ENCODE results near the gene TP53I11.

TP53I11 gene

DNA sequence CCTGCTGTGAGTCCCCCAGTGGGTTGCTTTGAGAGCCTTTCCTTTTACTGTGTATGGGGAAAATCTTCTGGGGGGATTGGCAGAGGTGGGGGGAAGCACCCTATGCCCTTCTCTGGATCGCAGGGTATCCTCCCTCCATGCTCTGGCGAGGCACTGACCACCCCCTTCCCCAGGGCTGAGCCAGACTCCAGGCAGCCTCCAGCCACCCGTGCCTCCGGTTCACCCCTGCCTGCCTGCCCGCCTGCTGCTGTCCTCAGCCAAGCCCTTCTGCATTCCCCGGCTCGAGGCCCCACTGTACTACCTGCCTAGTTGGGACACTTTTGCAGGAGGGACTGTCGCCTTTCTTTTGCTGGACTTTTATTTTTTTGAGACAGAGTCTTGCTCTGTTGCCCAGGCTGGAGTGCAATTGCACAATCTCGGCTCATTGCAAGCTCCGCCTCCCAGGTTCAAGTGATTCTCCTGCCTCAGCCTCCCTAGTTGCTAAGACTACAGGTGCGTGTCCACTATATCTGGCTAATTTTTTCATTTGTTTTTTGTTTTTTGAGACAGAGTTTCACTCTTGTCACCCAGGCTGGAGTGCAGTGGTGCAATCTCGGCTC is 23.8 kb upstream of the TP53I11 start:
- TF ChIP-seq TCF12 (IDR thresholded peaks at IDR 0.05; ENCODE audit: low read depth) (no peak), EP300 (IDR thresholded peaks at IDR 0.05; ENCODE audit: borderline replicate concordance) (no peak), CEBPB (IDR thresholded peaks at IDR 0.05) (peak; percentile 35; the same call in 1 of the 2 replicates), FOXM1 (IDR thresholded peaks at IDR 0.05; ENCODE audit: borderline replicate concordance, low read depth) (no peak), RAD21 (IDR thresholded peaks at IDR 0.05; ENCODE audit: low read depth) (no peak)
- TF ChIP-seq, protein P1, sequence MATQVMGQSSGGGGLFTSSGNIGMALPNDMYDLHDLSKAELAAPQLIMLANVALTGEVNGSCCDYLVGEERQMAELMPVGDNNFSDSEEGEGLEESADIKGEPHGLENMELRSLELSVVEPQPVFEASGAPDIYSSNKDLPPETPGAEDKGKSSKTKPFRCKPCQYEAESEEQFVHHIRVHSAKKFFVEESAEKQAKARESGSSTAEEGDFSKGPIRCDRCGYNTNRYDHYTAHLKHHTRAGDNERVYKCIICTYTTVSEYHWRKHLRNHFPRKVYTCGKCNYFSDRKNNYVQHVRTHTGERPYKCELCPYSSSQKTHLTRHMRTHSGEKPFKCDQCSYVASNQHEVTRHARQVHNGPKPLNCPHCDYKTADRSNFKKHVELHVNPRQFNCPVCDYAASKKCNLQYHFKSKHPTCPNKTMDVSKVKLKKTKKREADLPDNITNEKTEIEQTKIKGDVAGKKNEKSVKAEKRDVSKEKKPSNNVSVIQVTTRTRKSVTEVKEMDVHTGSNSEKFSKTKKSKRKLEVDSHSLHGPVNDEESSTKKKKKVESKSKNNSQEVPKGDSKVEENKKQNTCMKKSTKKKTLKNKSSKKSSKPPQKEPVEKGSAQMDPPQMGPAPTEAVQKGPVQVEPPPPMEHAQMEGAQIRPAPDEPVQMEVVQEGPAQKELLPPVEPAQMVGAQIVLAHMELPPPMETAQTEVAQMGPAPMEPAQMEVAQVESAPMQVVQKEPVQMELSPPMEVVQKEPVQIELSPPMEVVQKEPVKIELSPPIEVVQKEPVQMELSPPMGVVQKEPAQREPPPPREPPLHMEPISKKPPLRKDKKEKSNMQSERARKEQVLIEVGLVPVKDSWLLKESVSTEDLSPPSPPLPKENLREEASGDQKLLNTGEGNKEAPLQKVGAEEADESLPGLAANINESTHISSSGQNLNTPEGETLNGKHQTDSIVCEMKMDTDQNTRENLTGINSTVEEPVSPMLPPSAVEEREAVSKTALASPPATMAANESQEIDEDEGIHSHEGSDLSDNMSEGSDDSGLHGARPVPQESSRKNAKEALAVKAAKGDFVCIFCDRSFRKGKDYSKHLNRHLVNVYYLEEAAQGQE (IDR thresholded peaks at IDR 0.05; ENCODE audit: low read depth): no peak
- TF ChIP-seq, protein P2, sequence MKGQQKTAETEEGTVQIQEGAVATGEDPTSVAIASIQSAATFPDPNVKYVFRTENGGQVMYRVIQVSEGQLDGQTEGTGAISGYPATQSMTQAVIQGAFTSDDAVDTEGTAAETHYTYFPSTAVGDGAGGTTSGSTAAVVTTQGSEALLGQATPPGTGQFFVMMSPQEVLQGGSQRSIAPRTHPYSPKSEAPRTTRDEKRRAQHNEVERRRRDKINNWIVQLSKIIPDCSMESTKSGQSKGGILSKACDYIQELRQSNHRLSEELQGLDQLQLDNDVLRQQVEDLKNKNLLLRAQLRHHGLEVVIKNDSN (IDR thresholded peaks at IDR 0.05): no peak

DNA sequence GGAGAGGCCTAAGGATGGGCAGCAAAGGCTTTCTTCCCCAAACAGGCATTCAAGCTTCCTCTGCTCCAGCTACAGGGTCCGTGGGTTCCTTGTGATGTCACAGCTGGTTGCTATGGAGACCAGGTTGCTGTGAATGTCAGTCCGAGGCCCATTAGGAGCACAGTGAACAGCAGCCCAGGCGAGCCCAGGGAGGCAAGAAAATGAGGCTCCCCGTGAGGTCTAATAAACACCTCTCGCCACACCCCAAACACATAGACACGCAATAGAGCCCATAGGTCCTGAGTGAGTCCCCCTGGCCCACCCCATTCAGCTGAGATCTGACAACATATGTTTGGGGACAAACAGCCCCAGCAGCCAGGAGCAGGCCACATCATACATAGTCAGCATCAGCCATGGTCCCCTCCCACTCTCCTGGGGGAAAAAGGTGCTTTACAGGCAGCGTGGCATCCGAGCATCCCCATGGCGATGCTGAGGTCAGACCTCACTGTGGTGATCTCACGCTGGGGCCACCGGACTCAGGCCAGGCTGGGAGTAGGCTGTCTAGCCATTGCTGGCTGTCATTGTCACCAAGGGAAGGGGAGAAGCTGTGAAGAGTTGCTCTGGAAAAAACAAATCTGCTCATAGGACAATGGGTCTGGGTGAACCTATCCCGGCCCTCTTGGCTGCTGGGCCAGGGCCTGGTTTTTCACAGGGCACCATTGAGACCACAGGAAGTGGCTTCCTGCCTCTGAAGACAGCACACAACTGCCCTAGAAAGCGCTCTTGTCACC is 23.1 kb upstream of the TP53I11 start:
- TF ChIP-seq, protein P2 (IDR thresholded peaks at IDR 0.05): no peak
- TF ChIP-seq TAF1 (IDR thresholded peaks at IDR 0.05; ENCODE audit: low read depth): no peak
- no peak for TF ChIP-seq CEBPB (IDR thresholded peaks at IDR 0.05)
- TF ChIP-seq YY1 (IDR thresholded peaks at IDR 0.05; ENCODE audit: low read depth): no peak
- TF ChIP-seq, protein P3, sequence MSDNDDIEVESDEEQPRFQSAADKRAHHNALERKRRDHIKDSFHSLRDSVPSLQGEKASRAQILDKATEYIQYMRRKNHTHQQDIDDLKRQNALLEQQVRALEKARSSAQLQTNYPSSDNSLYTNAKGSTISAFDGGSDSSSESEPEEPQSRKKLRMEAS (IDR thresholded peaks at IDR 0.05): no peak
- no peak for TF ChIP-seq EP300 (IDR thresholded peaks at IDR 0.05; ENCODE audit: borderline replicate concordance)
- no peak for TF ChIP-seq CREB1 (IDR thresholded peaks at IDR 0.05; ENCODE audit: low read depth)
- no peak for TF ChIP-seq TCF12 (IDR thresholded peaks at IDR 0.05; ENCODE audit: low read depth)
- TF ChIP-seq ZBTB7A (IDR thresholded peaks at IDR 0.05; ENCODE audit: low read depth): no peak

DNA sequence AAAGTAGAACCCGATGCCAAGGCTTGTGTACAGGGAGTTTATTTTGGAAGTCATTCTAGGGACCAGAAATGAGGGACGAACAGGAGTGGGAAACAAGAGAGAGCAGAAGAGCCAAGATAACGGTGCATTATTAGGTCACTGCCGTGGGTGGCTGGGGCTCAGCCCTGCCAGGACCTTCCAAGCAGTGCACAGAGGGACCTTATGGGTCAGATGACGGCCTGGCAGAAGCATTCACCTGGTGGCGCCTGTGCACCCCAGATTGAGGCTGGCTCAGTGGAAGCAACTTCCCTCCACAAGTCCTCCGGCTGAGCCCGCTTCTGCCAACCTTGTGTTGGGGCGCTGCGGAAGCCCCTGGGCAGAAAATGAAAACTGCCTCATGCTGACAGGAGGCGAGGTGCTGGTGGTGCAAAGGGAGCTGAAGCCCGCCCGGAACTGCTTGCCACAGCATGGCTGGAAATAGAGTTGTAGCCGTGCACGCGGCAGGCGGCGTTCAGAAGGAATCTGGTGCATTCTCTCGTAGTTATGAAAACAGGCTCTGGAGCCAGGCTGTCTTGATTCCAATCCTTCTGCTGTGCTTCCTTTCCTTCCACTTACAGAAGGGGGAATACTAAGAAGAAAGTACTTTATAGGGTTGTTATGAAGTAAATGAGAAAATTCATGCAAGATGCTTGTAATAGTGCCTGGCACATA is 22.2 kb upstream of the TP53I11 start:
- no peak for TF ChIP-seq TEAD4 (IDR thresholded peaks at IDR 0.05)
- TF ChIP-seq, protein P1 (IDR thresholded peaks at IDR 0.05; ENCODE audit: low read depth): no peak
- TF ChIP-seq, protein P3 (IDR thresholded peaks at IDR 0.05): no peak
- no peak for TF ChIP-seq ZBTB7A (IDR thresholded peaks at IDR 0.05; ENCODE audit: low read depth)
- TF ChIP-seq FOXM1 (IDR thresholded peaks at IDR 0.05; ENCODE audit: borderline replicate concordance, low read depth): no peak
- no peak for TF ChIP-seq TCF12 (IDR thresholded peaks at IDR 0.05; ENCODE audit: low read depth)
- TF ChIP-seq EGR1 (IDR thresholded peaks at IDR 0.05): no peak
- TF ChIP-seq, protein P2 (IDR thresholded peaks at IDR 0.05): no peak
- no peak for TF ChIP-seq TAF1 (IDR thresholded peaks at IDR 0.05; ENCODE audit: low read depth)
- no peak for TF ChIP-seq NFIC (IDR thresholded peaks at IDR 0.05)
- no peak for TF ChIP-seq RAD21 (IDR thresholded peaks at IDR 0.05; ENCODE audit: low read depth)
- TF ChIP-seq YY1 (IDR thresholded peaks at IDR 0.05; ENCODE audit: low read depth): no peak
- no peak for TF ChIP-seq CREB1 (IDR thresholded peaks at IDR 0.05; ENCODE audit: low read depth)
- no peak for TF ChIP-seq CEBPB (IDR thresholded peaks at IDR 0.05)

DNA sequence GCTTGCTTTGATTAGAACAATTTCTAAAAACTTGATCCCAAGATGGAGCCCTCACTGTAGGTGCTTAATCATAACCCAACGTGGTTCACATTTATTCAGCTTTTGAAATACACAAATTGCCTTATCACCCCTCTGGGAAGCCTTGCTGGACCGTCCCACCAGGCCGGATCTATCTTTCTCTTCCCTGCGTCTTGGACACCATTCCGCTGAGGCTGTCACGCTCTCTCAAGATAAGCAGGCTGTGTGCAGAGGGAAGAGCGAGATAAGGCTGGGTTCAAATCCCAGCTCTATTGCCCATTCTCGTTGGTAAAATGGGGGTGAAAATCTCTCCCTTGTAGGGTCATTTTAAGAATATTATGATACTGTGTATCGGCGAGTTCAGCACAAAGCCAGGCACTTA is 20.5 kb upstream of the TP53I11 start:
- TF ChIP-seq ZBTB7A (IDR thresholded peaks at IDR 0.05; ENCODE audit: low read depth) (no peak), CEBPB (IDR thresholded peaks at IDR 0.05) (no peak), YY1 (IDR thresholded peaks at IDR 0.05; ENCODE audit: low read depth) (no peak), TEAD4 (IDR thresholded peaks at IDR 0.05) (no peak), NFIC (IDR thresholded peaks at IDR 0.05) (no peak), RAD21 (IDR thresholded peaks at IDR 0.05; ENCODE audit: low read depth) (no peak), EP300 (IDR thresholded peaks at IDR 0.05; ENCODE audit: borderline replicate concordance) (no peak), TCF12 (IDR thresholded peaks at IDR 0.05; ENCODE audit: low read depth) (no peak), CREB1 (IDR thresholded peaks at IDR 0.05; ENCODE audit: low read depth) (no peak), FOXM1 (IDR thresholded peaks at IDR 0.05; ENCODE audit: borderline replicate concordance, low read depth) (no peak), EGR1 (IDR thresholded peaks at IDR 0.05) (no peak)
- TF ChIP-seq, protein P3 (IDR thresholded peaks at IDR 0.05): no peak
- TF ChIP-seq, protein P2 (IDR thresholded peaks at IDR 0.05): no peak
- TF ChIP-seq, protein P1 (IDR thresholded peaks at IDR 0.05; ENCODE audit: low read depth): no peak

Data from Ishikawa (cell line).